Measurements from ENCODE around the gene CDK18. TPM values are rescaled to one million over a fixed set of nuclear protein-coding genes. Genes with fewer than 3 reads are reported as not detected.

Gene CDK18
- total RNA-seq, 1 donor from 2014 or later = 0.68 TPM

DNA sequence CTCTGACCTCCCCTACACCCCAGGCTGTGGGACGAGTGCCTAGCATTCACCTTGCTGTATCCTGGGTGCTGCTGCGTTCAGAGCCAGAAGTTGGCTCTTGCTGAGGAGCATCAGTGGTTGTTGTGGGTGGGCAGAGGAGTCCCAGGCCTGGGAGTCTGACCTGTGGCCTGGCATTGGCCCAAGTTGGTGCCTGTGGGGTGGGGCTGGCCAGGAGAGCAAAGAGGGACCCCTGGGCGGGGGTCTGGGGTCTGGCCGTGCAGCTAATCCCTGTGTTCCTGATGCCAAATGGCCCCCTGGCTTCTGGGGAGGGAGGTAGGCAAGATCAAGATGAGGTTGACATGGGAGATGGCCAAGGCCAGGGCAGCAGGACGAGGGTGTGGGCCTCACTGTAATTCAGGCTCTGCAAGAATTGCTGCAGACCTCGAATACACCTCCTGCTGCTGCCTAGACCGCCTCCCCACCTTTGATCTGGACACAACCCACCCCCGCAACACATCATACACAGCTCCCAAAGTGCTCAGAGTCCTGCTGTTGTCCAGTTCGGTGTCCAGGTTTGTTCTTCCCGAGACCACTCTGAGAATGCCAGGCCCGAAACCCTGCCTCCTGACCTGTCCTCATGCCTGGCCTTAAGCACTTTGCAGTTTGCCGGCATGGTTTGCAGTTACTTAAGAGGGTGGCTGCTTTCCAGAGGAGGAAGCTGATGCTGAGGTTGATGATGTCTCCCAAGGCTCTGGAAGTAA is 28.7 kb downstream of the CDK18 start:
- intact Hi-C loops (cut with micrococcal nuclease) = no loop called here
- peaks cover 11% of the 10 kb centered on the region for H3K27me3 Mint-ChIP-seq (ENCODE audit: low read depth)
- no peaks in the 10 kb centered on the region for H3K9me3 Mint-ChIP-seq
- H3K27ac Mint-ChIP-seq = no peak overlapping the region
- DNase-seq (ENCODE audit: low spot score) = no peak
- H3K36me3 Mint-ChIP-seq (ENCODE audit: low read depth) = no peaks in the 10 kb centered on the region
- no peak overlapping the region for H3K4me3 Mint-ChIP-seq (ENCODE audit: low read depth)
- H3K4me1 Mint-ChIP-seq (ENCODE audit: low read depth) = peaks cover 10% of the 10 kb centered on the region

DNA sequence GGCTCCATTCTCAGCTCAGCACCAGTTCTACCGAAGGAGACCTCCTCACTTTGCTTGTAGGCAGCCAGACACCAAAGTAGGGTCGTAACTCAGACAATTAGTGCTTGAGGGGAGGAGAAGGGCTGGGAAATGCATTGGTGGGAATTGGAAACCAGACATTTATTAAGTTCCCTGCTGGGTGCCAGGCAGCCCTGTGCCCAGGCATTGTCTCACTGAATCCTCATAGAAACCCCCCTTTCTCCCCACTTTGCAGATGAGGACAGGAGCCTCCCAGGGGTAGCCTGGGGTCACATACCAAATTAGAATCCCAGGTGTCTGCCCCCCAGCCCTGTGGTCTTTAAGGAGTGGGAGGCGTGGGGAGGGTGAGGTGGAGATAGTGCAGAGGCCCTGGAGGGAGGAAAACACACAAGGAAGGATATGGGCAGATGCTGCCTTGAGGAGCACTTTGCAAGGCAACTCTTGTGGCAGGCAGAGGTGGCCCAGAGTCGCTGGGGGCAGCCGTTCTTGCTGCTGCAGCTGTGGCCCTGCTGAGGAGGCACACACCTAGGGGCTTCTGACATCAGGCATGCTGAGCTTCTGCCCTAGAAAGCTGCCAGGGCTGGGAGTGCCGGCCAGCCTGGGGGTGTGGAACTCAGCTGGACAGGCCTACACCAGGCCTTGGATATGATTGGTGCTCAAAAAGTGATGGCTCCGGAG is 29.4 kb downstream of the CDK18 start:
- no peak overlapping the region for H3K27ac Mint-ChIP-seq
- intact Hi-C loops (cut with micrococcal nuclease) = no loop called here
- peaks cover 11% of the 10 kb centered on the region for H3K27me3 Mint-ChIP-seq (ENCODE audit: low read depth)
- no peak overlapping the region for H3K4me3 Mint-ChIP-seq (ENCODE audit: low read depth)
- no peaks in the 10 kb centered on the region for H3K9me3 Mint-ChIP-seq
- no peaks in the 10 kb centered on the region for H3K36me3 Mint-ChIP-seq (ENCODE audit: low read depth)
- H3K4me1 Mint-ChIP-seq (ENCODE audit: low read depth) = peaks cover 10% of the 10 kb centered on the region
- DNase-seq (ENCODE audit: low spot score) = no peak

DNA sequence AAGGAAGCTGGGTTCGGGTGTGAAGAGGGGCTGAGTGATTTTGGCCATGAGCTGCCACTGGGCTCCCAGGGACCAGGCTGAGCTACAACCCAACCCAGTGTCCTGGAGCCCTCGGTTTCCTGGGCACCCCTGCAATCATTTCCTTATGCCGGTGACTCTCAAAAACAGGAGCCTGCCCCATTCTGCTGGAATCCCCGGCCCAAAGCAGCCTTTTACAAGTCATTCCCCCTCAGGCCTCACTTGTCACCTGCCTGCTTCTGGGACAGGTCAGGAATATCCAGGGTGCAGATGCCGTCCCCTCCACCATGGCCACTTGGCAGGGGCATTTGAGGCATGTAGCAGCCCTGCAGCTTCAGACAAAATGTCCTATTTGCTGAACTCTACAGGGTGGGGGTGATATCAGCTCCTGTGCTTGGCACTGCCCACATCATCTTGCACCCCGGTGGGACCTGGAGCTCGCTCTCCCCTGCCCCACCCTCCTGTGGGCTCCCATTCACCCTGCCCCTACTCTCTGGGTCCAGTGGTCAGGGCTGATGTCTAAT is 30.0 kb downstream of the CDK18 start:
- Mint-ChIP-seq H3K27me3 (ENCODE audit: low read depth) (peaks cover 13% of the 10 kb centered on the region), H3K4me3 (ENCODE audit: low read depth) (no peak overlapping the region), H3K4me1 (ENCODE audit: low read depth) (peaks cover 8% of the 10 kb centered on the region), H3K36me3 (ENCODE audit: low read depth) (no peaks in the 10 kb centered on the region), H3K9me3 (no peaks in the 10 kb centered on the region), H3K27ac (no peak overlapping the region)
- intact Hi-C loops (cut with micrococcal nuclease) = no loop called here
- DNase-seq (ENCODE audit: low spot score) = no peak

DNA sequence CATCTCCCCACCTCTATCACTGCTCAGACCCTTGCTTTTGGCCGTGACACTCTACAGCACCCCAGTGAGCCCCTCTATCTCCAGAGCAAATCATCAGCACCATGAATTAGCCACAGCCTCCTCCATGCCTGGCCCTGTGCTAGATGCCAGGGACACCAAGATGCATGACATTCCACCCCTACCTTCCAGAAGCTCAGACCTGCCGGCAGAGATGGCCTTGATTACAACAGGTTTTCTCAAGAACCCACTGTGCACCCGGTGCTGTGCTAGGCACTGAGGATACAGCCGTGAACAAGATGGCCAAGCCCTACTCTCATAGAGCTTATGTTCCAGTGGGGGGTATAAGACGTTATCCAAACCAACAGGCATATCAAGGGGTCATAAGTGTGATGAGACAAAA is 30.6 kb downstream of the CDK18 start:
- H3K9me3 Mint-ChIP-seq = no peaks in the 10 kb centered on the region
- no peak for DNase-seq (ENCODE audit: low spot score)

DNA sequence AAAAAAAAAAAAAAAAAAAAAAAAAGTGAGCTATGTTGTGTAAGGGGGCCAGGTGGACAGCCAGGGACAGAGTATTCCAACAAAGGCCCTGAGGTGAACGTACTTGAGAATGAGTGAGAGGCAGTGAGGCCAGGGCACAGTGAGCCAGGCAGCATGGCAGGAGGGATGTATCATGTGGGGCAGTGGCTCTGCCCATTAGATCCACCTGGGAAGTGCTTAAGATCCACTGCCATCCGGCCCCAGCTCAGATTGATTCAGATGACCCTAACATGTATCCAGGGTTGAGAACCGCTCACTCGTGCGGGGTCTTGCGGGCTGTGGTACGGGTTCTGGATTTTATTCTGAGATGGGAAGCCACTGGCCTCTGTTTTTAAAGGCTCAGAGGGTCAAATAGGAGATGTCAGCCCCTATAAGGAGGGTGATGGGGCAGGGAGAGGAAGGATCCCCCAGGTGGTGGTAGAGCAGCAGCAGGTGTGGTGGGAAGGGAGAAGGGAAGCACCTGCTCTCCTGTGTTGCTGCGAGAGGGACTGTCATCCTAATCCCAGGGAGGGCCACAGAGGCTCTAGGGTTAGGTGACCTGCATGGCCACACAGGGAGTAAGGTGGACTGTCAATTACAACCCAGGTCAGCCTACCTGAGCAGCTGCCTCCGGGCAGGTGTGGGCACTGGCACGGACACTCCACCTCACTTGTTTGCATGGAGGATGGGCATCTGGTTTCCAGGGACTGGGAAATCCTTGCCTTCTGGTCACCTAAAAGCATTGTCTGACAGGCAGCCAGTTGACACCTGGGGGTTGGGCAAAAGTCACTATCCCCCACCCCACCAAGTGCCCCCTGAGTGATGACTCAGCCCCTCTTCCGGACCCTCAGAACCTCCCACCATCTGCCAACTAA is 31.6 kb downstream of the CDK18 start:
- H3K27me3 Mint-ChIP-seq (ENCODE audit: low read depth) = peaks cover 6% of the 10 kb centered on the region
- H3K9me3 Mint-ChIP-seq = no peaks in the 10 kb centered on the region
- DNase-seq (ENCODE audit: low spot score) = no peak
- peaks cover 7% of the 10 kb centered on the region for H3K4me1 Mint-ChIP-seq (ENCODE audit: low read depth)
- H3K36me3 Mint-ChIP-seq (ENCODE audit: low read depth) = no peaks in the 10 kb centered on the region
- H3K27ac Mint-ChIP-seq = no peak overlapping the region
- no peak overlapping the region for H3K4me3 Mint-ChIP-seq (ENCODE audit: low read depth)
- intact Hi-C loops (cut with micrococcal nuclease) = no loop called here

More for the DNA sequence above, 30.6 kb downstream of the CDK18 start:
- H3K4me3 Mint-ChIP-seq (ENCODE audit: low read depth) = no peak overlapping the region
- H3K36me3 Mint-ChIP-seq (ENCODE audit: low read depth) = no peaks in the 10 kb centered on the region
- no peak overlapping the region for H3K27ac Mint-ChIP-seq
- peaks cover 7% of the 10 kb centered on the region for H3K27me3 Mint-ChIP-seq (ENCODE audit: low read depth)
- intact Hi-C loops (cut with micrococcal nuclease) = no loop called here
- peaks cover 7% of the 10 kb centered on the region for H3K4me1 Mint-ChIP-seq (ENCODE audit: low read depth)

DNA sequence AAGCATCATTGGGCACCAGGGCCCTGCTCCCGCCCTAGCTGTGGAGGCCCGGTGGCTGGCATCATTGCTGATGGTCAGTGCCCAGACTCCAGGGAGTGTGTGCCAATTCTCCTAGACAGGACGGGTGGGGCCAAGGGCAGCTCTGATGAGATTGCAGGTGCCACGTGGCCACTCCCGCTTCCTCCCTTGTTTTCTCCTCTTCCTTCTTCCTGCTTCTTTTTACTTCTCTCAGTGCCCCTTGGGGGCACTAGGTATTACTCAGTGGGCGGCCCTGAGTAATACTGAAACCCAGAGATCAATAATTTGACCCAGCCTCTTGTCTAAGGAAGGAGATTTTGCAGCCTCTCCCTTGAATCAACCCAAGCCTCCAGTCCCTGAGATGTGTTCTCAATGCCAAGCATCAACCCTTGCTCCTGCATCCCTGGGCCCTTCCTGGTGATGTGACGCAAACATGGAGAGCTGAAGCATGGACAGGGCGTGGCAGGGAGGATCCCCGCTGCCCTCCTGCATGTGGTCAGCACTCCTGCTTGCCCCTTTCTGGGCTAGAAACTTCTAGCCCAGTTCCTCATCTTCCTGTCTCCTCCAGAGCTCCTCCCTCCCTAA is 32.4 kb downstream of the CDK18 start:
- Mint-ChIP-seq H3K4me3 (ENCODE audit: low read depth) (no peak overlapping the region), H3K27me3 (ENCODE audit: low read depth) (peaks cover 12% of the 10 kb centered on the region), H3K4me1 (ENCODE audit: low read depth) (peaks cover 7% of the 10 kb centered on the region), H3K9me3 (no peaks in the 10 kb centered on the region), H3K36me3 (ENCODE audit: low read depth) (no peaks in the 10 kb centered on the region), H3K27ac (no peak overlapping the region)
- DNase-seq (ENCODE audit: low spot score) = no peak
- intact Hi-C loops (cut with micrococcal nuclease) = no loop called here

DNA sequence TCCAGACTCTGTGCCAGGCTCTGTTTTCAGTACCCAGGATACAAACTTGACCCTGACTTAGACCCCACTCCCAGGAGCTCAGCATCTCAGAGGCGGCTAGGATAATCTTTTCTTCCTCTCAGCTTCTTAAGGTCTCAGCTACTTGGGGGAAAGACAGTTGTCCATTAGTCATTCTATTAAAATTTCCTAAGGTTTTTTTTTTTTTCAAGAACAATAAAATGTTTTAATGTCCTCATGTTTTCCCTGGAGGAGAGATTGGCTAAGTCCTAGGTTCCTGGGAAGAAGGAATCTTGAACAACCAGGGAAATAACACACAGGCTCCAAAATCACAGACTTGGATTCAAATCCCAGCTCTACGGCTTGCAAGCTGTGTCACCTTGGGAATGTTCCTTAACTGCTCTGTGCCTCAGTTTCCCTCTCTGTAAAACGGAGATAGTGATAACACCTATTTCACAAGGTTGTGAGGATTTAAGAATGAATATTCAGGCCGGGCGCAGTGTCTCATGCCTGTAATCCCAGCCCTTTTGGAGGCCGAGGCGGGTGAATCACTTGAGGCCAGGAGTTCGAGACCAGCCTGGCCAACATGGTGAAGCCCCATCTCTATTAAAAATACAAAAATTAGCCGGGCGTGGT is 33.0 kb downstream of the CDK18 start:
- Mint-ChIP-seq H3K9me3 (no peaks in the 10 kb centered on the region), H3K27ac (no peak overlapping the region), H3K4me3 (ENCODE audit: low read depth) (no peak overlapping the region), H3K4me1 (ENCODE audit: low read depth) (peaks cover 7% of the 10 kb centered on the region), H3K27me3 (ENCODE audit: low read depth) (peaks cover 15% of the 10 kb centered on the region), H3K36me3 (ENCODE audit: low read depth) (no peaks in the 10 kb centered on the region)
- intact Hi-C loops (cut with micrococcal nuclease) = no loop called here
- no peak for DNase-seq (ENCODE audit: low spot score)

DNA sequence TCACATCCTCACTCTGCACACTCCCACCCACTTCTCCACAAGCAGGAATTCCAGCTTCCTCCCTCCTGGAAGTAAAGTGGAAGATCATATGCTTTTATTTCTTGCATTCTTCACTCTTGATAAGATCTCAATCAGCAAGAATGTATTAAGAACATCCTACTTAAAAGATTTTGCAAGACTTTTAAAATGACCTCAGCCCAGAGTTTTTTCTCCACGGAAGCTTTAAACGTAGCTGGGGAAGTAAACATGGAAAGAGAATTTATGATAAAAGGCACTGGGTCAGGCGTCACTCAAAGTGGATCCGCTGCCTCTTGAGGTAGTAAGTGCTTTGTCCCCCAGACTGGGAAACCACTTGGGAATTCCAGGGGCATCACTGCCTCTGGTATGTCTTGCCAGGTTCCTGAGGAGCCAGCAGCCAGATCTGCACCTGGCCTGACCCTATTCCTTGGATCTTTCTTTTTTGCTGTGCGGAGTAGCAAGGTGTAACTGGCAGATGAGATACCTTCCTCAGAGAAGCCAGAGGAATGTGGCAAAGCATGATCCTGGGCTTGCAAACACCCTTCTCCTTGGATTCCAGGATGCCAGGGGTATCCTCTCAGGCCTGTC is 33.9 kb downstream of the CDK18 start:
- no peak for DNase-seq (ENCODE audit: low spot score)
- Mint-ChIP-seq H3K27ac (no peak overlapping the region), H3K9me3 (no peaks in the 10 kb centered on the region), H3K27me3 (ENCODE audit: low read depth) (peaks cover 18% of the 10 kb centered on the region), H3K36me3 (ENCODE audit: low read depth) (no peaks in the 10 kb centered on the region), H3K4me3 (ENCODE audit: low read depth) (no peak overlapping the region), H3K4me1 (ENCODE audit: low read depth) (peaks cover 7% of the 10 kb centered on the region)
- intact Hi-C loops (cut with micrococcal nuclease) = no loop called here

DNA sequence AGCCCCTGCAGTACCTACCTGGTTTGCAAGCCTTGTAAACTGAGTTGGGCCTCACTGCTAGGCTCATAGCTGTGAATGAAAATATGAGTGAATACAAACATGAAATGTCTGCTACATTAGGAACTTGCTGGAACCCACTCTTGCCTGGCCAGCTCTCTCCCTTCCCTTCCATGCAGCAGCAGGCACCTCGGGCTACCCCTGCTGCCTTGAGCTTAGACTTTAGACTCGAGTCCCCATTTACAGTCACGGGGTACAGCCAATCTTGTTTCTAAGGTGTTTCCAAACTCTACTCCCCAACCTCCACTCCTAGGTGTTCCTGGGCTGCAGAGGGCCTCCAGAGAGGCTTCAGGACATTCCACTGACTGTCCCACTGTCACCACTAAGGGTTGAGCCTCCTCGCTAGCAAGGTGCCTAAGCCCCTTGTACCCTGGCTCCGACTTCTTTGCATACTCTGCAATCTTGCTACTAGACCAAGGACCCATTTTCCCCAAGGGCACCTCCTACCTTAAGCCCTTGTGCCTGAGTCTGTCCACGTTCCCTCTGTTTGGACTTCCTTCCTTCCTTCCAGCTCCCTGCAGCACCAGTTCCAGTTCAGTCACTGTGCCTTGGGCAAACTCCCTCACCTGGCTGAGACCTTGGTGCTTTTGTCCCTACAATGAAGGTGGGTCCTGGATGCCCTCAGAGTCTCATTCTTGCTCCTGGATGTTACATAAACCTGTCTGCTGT is 36.9 kb downstream of the CDK18 start:
- intact Hi-C loops (cut with micrococcal nuclease) = no loop called here
- H3K36me3 Mint-ChIP-seq (ENCODE audit: low read depth) = no peaks in the 10 kb centered on the region
- peaks cover 21% of the 10 kb centered on the region for H3K27me3 Mint-ChIP-seq (ENCODE audit: low read depth)
- peaks cover 12% of the 10 kb centered on the region for H3K4me1 Mint-ChIP-seq (ENCODE audit: low read depth)
- no peak for DNase-seq (ENCODE audit: low spot score)
- no peak overlapping the region for H3K4me3 Mint-ChIP-seq (ENCODE audit: low read depth)
- no peaks in the 10 kb centered on the region for H3K9me3 Mint-ChIP-seq
- no peak overlapping the region for H3K27ac Mint-ChIP-seq

DNA sequence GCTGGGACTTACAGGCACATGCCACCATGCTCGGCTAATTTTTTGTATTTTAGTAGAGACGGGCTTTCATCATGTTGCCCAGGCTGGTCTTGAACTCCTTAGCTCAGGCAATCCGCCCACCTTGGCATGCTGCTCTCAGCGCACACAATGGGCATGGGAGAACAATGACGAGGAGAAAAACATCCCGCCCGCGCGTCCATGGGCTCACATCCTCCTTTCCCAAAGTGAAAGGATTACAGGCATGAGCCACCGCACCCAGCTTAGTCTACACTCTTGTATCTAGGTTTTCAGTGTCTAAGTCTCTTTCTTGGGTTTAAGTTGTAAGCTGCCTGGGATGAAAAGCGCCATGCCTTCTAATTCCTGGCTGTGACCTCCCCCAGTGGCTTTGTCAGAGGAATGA is 37.9 kb downstream of the CDK18 start:
- Mint-ChIP-seq H3K4me3 (ENCODE audit: low read depth) (no peak overlapping the region), H3K9me3 (no peaks in the 10 kb centered on the region), H3K27ac (no peak overlapping the region), H3K4me1 (ENCODE audit: low read depth) (peaks cover 5% of the 10 kb centered on the region), H3K27me3 (ENCODE audit: low read depth) (peaks cover 21% of the 10 kb centered on the region), H3K36me3 (ENCODE audit: low read depth) (no peaks in the 10 kb centered on the region)
- DNase-seq (ENCODE audit: low spot score) = no peak
- intact Hi-C loops (cut with micrococcal nuclease) = no loop called here
